ENCODE results near the gene VPREB1.
"Not testable (repeated sequence)": the region's sequence is repeated elsewhere in the genome, so short reads cannot be mapped to it uniquely, and the experiment has no call there.

The VPREB1 gene

DNA sequence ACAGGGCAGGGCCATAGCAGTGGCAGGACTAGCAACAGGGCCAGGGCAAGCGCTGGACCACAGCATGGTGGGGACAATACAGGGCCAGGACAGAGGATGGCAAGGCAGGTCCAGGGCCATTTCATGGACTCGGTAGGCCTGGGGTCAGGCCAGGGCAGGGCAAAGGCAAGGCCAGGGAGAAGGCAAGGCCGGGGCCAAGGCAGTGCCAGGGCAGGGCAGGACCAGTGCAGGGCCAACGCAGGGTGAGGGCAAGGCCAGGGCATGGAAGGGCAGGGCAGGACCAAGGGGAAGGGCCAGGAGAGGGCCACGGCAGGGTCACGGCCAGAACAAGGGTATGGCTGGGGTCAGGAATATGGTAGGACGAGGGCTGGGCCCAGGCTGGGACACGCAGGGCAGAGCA, 45.1 kb downstream of the VPREB1 start:
- peaks cover 12% of the 10 kb centered on the region for H3K27me3 ChIP-seq (ENCODE audit: insufficient read depth, low read length)
- not testable (repeated sequence) for H3K27ac ChIP-seq (ENCODE audit: low read depth, low read length); H3K4me1 ChIP-seq (ENCODE audit: insufficient read depth, low read length); H3K9ac ChIP-seq (ENCODE audit: low read depth, low read length); H3K4me3 ChIP-seq (ENCODE audit: low read length); H3K9me3 ChIP-seq (ENCODE audit: insufficient read depth, low read depth, low read length); H3K36me3 ChIP-seq (ENCODE audit: insufficient read depth, low read length)
- WGBS: 91% methylated on average over 5 of the region's 8 CpGs

DNA sequence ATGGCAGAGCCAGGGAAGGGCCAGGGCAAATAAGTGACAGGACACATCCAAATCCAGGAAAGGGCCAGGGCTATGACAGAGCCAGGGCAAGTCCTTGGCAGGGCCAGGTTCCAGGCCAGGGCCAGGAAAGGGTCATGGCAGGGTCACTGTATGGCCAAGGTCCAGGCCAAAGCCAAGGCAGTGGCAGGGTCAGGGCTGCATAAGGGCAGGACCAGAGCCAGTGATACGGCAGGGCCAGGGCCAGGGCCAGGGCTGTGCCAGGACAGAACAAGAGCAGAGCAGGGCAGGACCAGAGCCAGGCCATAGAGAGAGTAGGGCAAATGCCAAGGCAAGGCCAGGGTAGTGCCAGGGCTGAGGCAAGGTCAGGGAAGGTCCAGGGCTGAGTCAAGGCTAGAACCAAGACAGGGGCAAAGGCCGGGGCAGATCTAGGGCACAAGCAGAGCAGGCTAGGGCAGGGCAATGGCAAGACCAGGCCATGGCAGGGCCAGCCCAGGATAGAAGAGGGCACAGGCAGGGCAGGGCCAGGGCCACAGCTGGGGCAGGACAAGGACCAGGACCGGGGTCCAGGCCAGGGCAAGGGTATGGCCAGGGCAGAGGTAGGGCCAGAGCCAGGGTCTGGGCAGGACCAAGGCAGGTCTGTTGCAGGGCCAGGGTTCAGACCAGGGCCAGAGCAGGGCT, 46.7 kb downstream of the VPREB1 start:
- H3K4me1 ChIP-seq (ENCODE audit: insufficient read depth, low read length): not testable (repeated sequence)
- 95% methylated on average over 3 of the region's 3 CpGs for WGBS

GRCh38 chr22:22292656-22293055, 48.1 kb downstream of the VPREB1 start:
- not testable (repeated sequence) for H3K36me3 ChIP-seq (ENCODE audit: insufficient read depth, low read length); H3K9ac ChIP-seq (ENCODE audit: low read depth, low read length); H3K27ac ChIP-seq (ENCODE audit: low read depth, low read length); H3K9me3 ChIP-seq (ENCODE audit: insufficient read depth, low read depth, low read length); H3K4me3 ChIP-seq (ENCODE audit: low read length); H3K27me3 ChIP-seq (ENCODE audit: insufficient read depth, low read length); H3K4me1 ChIP-seq (ENCODE audit: insufficient read depth, low read length)
- 92% methylated on average over 3 of the region's 3 CpGs for WGBS

More for the DNA sequence above, 46.7 kb downstream of the VPREB1 start:
- not testable (repeated sequence) for H3K4me3 ChIP-seq (ENCODE audit: low read length); H3K27ac ChIP-seq (ENCODE audit: low read depth, low read length); H3K9ac ChIP-seq (ENCODE audit: low read depth, low read length); H3K27me3 ChIP-seq (ENCODE audit: insufficient read depth, low read length); H3K9me3 ChIP-seq (ENCODE audit: insufficient read depth, low read depth, low read length); H3K36me3 ChIP-seq (ENCODE audit: insufficient read depth, low read length)

GRCh38 chr22:22293436-22293835, 48.9 kb downstream of the VPREB1 start:
- H3K27ac ChIP-seq (ENCODE audit: low read depth, low read length); H3K9ac ChIP-seq (ENCODE audit: low read depth, low read length); H3K27me3 ChIP-seq (ENCODE audit: insufficient read depth, low read length); H3K4me3 ChIP-seq (ENCODE audit: low read length); H3K9me3 ChIP-seq (ENCODE audit: insufficient read depth, low read depth, low read length); H3K36me3 ChIP-seq (ENCODE audit: insufficient read depth, low read length); H3K4me1 ChIP-seq (ENCODE audit: insufficient read depth, low read length): not testable (repeated sequence)
- WGBS: 91% methylated on average over 7 of the region's 7 CpGs

GRCh38 chr22:22294641-22295040, 50.1 kb downstream of the VPREB1 start:
- not testable (repeated sequence) for H3K4me3 ChIP-seq (ENCODE audit: low read length); H3K27ac ChIP-seq (ENCODE audit: low read depth, low read length); H3K9me3 ChIP-seq (ENCODE audit: insufficient read depth, low read depth, low read length); H3K27me3 ChIP-seq (ENCODE audit: insufficient read depth, low read length); H3K36me3 ChIP-seq (ENCODE audit: insufficient read depth, low read length); H3K4me1 ChIP-seq (ENCODE audit: insufficient read depth, low read length); H3K9ac ChIP-seq (ENCODE audit: low read depth, low read length)
- WGBS: 96% methylated on average over 12 of the region's 13 CpGs

Data from HUES64 (cell line).